ENCODE results near the gene FAM174A.

Gene FAM174A

GRCh38 chr5:100535060-100536005 is at the start of gene FAM174A:
FAM174A (plus strand) TSS chr5:100535374; CDS start chr5:100535531, 157 bp downstream.
- peak; percentile 89 for DNase-seq (ENCODE audit: low read depth)

- no peak for DNase-seq (ENCODE audit: low read depth)
Observed at GRCh38 chr5:100493996-100494395, 41.2 kb upstream of the FAM174A start.

- DNase-seq (ENCODE audit: low read depth): no peak
Observed at GRCh38 chr5:100496296-100496695, 38.9 kb upstream of the FAM174A start.

GRCh38 chr5:100502684-100503083 is 32.5 kb upstream of the FAM174A start:
- DNase-seq (ENCODE audit: low read depth): no peak

- DNase-seq (ENCODE audit: low read depth): peak; percentile 87
Observed at GRCh38 chr5:100505984-100506670, 29.0 kb upstream of the FAM174A start.

GRCh38 chr5:100516285-100516684 is 18.9 kb upstream of the FAM174A start:
- DNase-seq (ENCODE audit: low read depth): no peak

- no peak for DNase-seq (ENCODE audit: low read depth)
Observed at GRCh38 chr5:100517301-100517974, 17.7 kb upstream of the FAM174A start.

GRCh38 chr5:100518377-100518776 is 16.8 kb upstream of the FAM174A start:
- DNase-seq (ENCODE audit: low read depth): no peak

GRCh38 chr5:100519075-100519474 is 16.1 kb upstream of the FAM174A start:
- no peak for DNase-seq (ENCODE audit: low read depth)

GRCh38 chr5:100520348-100520747 is 14.8 kb upstream of the FAM174A start:
- DNase-seq (ENCODE audit: low read depth): no peak

- DNase-seq (ENCODE audit: low read depth): no peak
Observed at GRCh38 chr5:100537946-100538345, 2.8 kb downstream of the FAM174A start.

GRCh38 chr5:100539519-100539918 is 4.3 kb downstream of the FAM174A start:
- DNase-seq (ENCODE audit: low read depth): no peak

- DNase-seq (ENCODE audit: low read depth): no peak
Observed at GRCh38 chr5:100542086-100542485, 6.9 kb downstream of the FAM174A start.

GRCh38 chr5:100546001-100546400 is 10.8 kb downstream of the FAM174A start:
- no peak for DNase-seq (ENCODE audit: low read depth)

GRCh38 chr5:100550531-100551051 is 15.4 kb downstream of the FAM174A start:
- DNase-seq (ENCODE audit: low read depth): peak; percentile 39

GRCh38 chr5:100551183-100551582 is 16.0 kb downstream of the FAM174A start:
- DNase-seq (ENCODE audit: low read depth): no peak

- no peak for DNase-seq (ENCODE audit: low read depth)
Observed at GRCh38 chr5:100553209-100553608, 18.0 kb downstream of the FAM174A start.

GRCh38 chr5:100560860-100561259 is 25.7 kb downstream of the FAM174A start:
- peak; percentile 24 for DNase-seq (ENCODE audit: low read depth)

- no peak for DNase-seq (ENCODE audit: low read depth)
Observed at GRCh38 chr5:100562821-100563220, 27.6 kb downstream of the FAM174A start.

- DNase-seq (ENCODE audit: low read depth): no peak
Observed at GRCh38 chr5:100566382-100567141, 31.4 kb downstream of the FAM174A start.

- no peak for DNase-seq (ENCODE audit: low read depth)
Observed at GRCh38 chr5:100574716-100575115, 39.5 kb downstream of the FAM174A start.

GRCh38 chr5:100575815-100576214 is 40.6 kb downstream of the FAM174A start:
- DNase-seq (ENCODE audit: low read depth): no peak
